HG02943 (cell line): ENCODE measurements around the gene CDH4.

Source experiments
- ATAC-seq: cut with Tn5 transposase; IDR thresholded peaks from one replicate; pipeline ENCODE4 v1.9.1; 2021; ENCODE audit warnings: mild to moderate bottlenecking, low read depth, moderate library complexity; ENCODE audit not compliant: unreplicated experiment

Gene CDH4

GRCh38 chr20:61749406-61750075 is 497.5 kb downstream of the CDH4 start:
- no peak for ATAC-seq

- no peak for ATAC-seq
Measured at GRCh38 chr20:61750093-61750492, 498.0 kb downstream of the CDH4 start.

GRCh38 chr20:61752576-61752975 is 500.5 kb downstream of the CDH4 start:
- no peak for ATAC-seq

- ATAC-seq = no peak
Measured at GRCh38 chr20:61753316-61753942, 501.4 kb downstream of the CDH4 start.

- ATAC-seq = no peak
Measured at GRCh38 chr20:61753987-61754956, 502.2 kb downstream of the CDH4 start.

GRCh38 chr20:61754976-61755778 is 503.1 kb downstream of the CDH4 start:
- no peak for ATAC-seq

GRCh38 chr20:61755971-61756845 is 504.1 kb downstream of the CDH4 start:
- no peak for ATAC-seq

GRCh38 chr20:61756966-61757677 is 505.1 kb downstream of the CDH4 start:
- no peak for ATAC-seq

GRCh38 chr20:61757678-61758563 is 505.9 kb downstream of the CDH4 start:
- ATAC-seq = no peak

- no peak for ATAC-seq
Measured at GRCh38 chr20:61758564-61759200, 506.6 kb downstream of the CDH4 start.

- no peak for ATAC-seq
Measured at GRCh38 chr20:61759286-61760065, 507.4 kb downstream of the CDH4 start.

- no peak for ATAC-seq
Measured at GRCh38 chr20:61760321-61760720, 508.3 kb downstream of the CDH4 start.

- ATAC-seq = no peak
Measured at GRCh38 chr20:61760731-61761130, 508.7 kb downstream of the CDH4 start.

- no peak for ATAC-seq
Measured at GRCh38 chr20:61761453-61762166, 509.5 kb downstream of the CDH4 start.

- ATAC-seq = no peak
Measured at GRCh38 chr20:61762167-61762710, 510.2 kb downstream of the CDH4 start.
